H1 (cell line): Measurements from ENCODE around the gene CHCHD6. TPM values are rescaled to one million over a fixed set of nuclear protein-coding genes. Genes with fewer than 3 reads are reported as not detected.

Experiments
- CTCF ChIA-PET: fragments of 300-600 bp; sonication (Branson Sonifier 250); formaldehyde crosslinking; loops from one replicate; lab custom pipeline; 2021; ENCODE audit not compliant: partially characterized antibody; lab: Charles Lee
- POLR2A ChIA-PET: fragments of 300-600 bp; sonication (Branson Sonifier 250); formaldehyde crosslinking; loops from one replicate; lab custom pipeline; 2021; ENCODE audit warnings: inconsistent platforms; ENCODE audit not compliant: partially characterized antibody; lab: Charles Lee
- DNase-seq, 2 experiments: peaks; one replicate each; pipeline versions ENCODE4 v3.0.0 to v3.0.0-alpha.2; 2010 to 2022; ENCODE audit warnings: low spot score in 2 of 2, low read depth in 1 of 2, mixed read lengths in 1 of 2
- FAIRE-seq: peaks from 2 replicates; lab custom pipeline; 2011; peaks lifted over from hg19 to GRCh38; lab: Jason Lieb, UNC
- H2AFZ ChIP-seq: 2 replicates; pipeline ENCODE4 v1.8.1; 2012; ENCODE audit warnings: low read length, inconsistent platforms
- H2AK5ac ChIP-seq: 2 replicates; pipeline ENCODE4 v1.6.1; 2013; ENCODE audit warnings: low read depth, low read length
- H2BK120ac ChIP-seq: replicated peaks from 2 replicates; pipeline ENCODE3; 2013; ENCODE audit warnings: low read depth, low read length, inconsistent platforms
- H2BK12ac ChIP-seq: 2 replicates; pipeline ENCODE4 v1.6.1; 2013; ENCODE audit warnings: low read depth, low read length
- H2BK15ac ChIP-seq: 2 replicates; pipeline ENCODE4 v1.6.1; 2013; ENCODE audit warnings: low read length
- H2BK20ac ChIP-seq: 2 replicates; pipeline ENCODE4 v1.6.1; 2013; ENCODE audit warnings: low read length
- H2BK5ac ChIP-seq: 2 replicates; pipeline ENCODE4 v1.6.1; 2013; ENCODE audit warnings: low read depth, low read length
- H3K14ac ChIP-seq: 2 replicates; pipeline ENCODE4 v1.6.1; 2013; ENCODE audit warnings: inconsistent platforms; ENCODE audit not compliant: insufficient read length
- H3K18ac ChIP-seq: 2 replicates; pipeline ENCODE4 v1.6.1; 2013; ENCODE audit warnings: low read length; ENCODE audit errors: extremely low read depth
- H3K23ac ChIP-seq: 2 replicates; pipeline ENCODE4 v1.6.1; 2013; ENCODE audit warnings: inconsistent platforms; ENCODE audit not compliant: insufficient read length
- H3K23me2 ChIP-seq: 2 replicates; pipeline ENCODE4 v1.6.1; 2013; ENCODE audit warnings: low read depth, low read length
- H3K27ac ChIP-seq: 2 replicates; pipeline ENCODE4 v1.6.1; 2011; ENCODE audit warnings: low read depth, low read length, inconsistent platforms
- H3K27me3 ChIP-seq, 4 experiments: replicated peaks in 1 of 4; 1 replicate in 1 of 4; 2 replicates in 3 of 4; pipeline versions ENCODE4 v1.6.1 to v1.8.1; 2011 to 2013; ENCODE audit warnings: low read length in 3 of 4, mild to moderate bottlenecking in 3 of 4, inconsistent platforms in 2 of 4, mixed read lengths in 2 of 4, moderate library complexity in 1 of 4; ENCODE audit not compliant: control insufficient read depth in 3 of 4, insufficient read depth in 3 of 4; ENCODE audit errors: extremely low read depth in 1 of 4
- H3K36me3 ChIP-seq, 4 experiments: 2 replicates each; pipeline versions ENCODE4 v1.6.1 to v1.8.1; 2011 to 2013; ENCODE audit warnings: mild to moderate bottlenecking in 4 of 4, low read length in 3 of 4, moderate library complexity in 2 of 4, control low read depth in 1 of 4, inconsistent platforms in 1 of 4; ENCODE audit not compliant: insufficient read depth in 4 of 4, control insufficient read depth in 2 of 4
- H3K4ac ChIP-seq: replicated peaks from 2 replicates; pipeline ENCODE3; 2013; ENCODE audit warnings: low read length, low read depth, mixed read lengths, inconsistent platforms; ENCODE audit not compliant: insufficient read length
- H3K4me1 ChIP-seq, 4 experiments: replicated peaks in 1 of 4; 1 replicate in 1 of 4; 2 replicates in 3 of 4; pipeline versions ENCODE4 v1.6.1 to v1.8.1; 2011 to 2013; ENCODE audit warnings: low read length in 3 of 4, inconsistent platforms in 2 of 4, mixed read lengths in 1 of 4; ENCODE audit not compliant: insufficient read depth in 4 of 4, control insufficient read depth in 3 of 4
- H3K4me2 ChIP-seq, 2 experiments: 2 replicates each; pipeline versions ENCODE4 v1.6.1 to v1.8.1; 2011 to 2013; ENCODE audit warnings: low read depth in 2 of 2, low read length in 2 of 2, control low read depth in 1 of 2, inconsistent platforms in 1 of 2, mild to moderate bottlenecking in 1 of 2; ENCODE audit not compliant: insufficient read depth in 1 of 2
- H3K4me3 ChIP-seq, 4 experiments: fragments of 200-600, 300-600 bp in 1 of 4; sonication (generic), shearing (Covaris generic), sonication (Bioruptor Twin) in 1 of 4; 2 replicates each; pipeline versions ENCODE4 v1.5.1 to v1.8.1; 2011 to 2016; ENCODE audit warnings: low read length in 4 of 4, low read depth in 3 of 4, control low read depth in 2 of 4, inconsistent platforms in 2 of 4, mild to moderate bottlenecking in 2 of 4, mixed read lengths in 1 of 4, moderate library complexity in 1 of 4; ENCODE audit not compliant: insufficient read depth in 2 of 4; ENCODE audit errors: extremely low read depth in 1 of 4
- H3K56ac ChIP-seq: replicated peaks from 2 replicates; pipeline ENCODE3; 2013; ENCODE audit warnings: low read depth, mild to moderate bottlenecking, mixed read lengths, low read length, inconsistent platforms; ENCODE audit not compliant: insufficient read length
- H3K79me1 ChIP-seq: 2 replicates; pipeline ENCODE4 v1.6.1; 2013; ENCODE audit warnings: low read depth, low read length, control low read depth
- H3K79me2 ChIP-seq, 2 experiments: 2 replicates each; pipeline versions ENCODE4 v1.6.1 to v1.8.1; 2012 to 2013; ENCODE audit warnings: low read length in 2 of 2, mild to moderate bottlenecking in 2 of 2, inconsistent platforms in 1 of 2; ENCODE audit not compliant: insufficient read depth in 2 of 2, control insufficient read depth in 1 of 2
- H3K9ac ChIP-seq, 4 experiments: replicated peaks in 1 of 4; 1 replicate in 1 of 4; 2 replicates in 3 of 4; pipeline versions ENCODE4 v1.6.1 to v1.8.1; 2011 to 2013; ENCODE audit warnings: low read depth in 3 of 4, low read length in 3 of 4, control low read depth in 2 of 4, mild to moderate bottlenecking in 2 of 4, moderate library complexity in 2 of 4, inconsistent platforms in 1 of 4; ENCODE audit errors: extremely low read depth in 1 of 4
- H3K9me3 ChIP-seq, 2 experiments: 2 replicates each; pipeline versions ENCODE4 v1.6.1 to v1.8.1; 2012 to 2013; ENCODE audit warnings: mild to moderate bottlenecking in 2 of 2, moderate library complexity in 2 of 2, control low read depth in 1 of 2, inconsistent platforms in 1 of 2, low read depth in 1 of 2, low read length in 1 of 2, mixed read lengths in 1 of 2; ENCODE audit not compliant: insufficient read depth in 2 of 2
- H4K20me1 ChIP-seq, 2 experiments: replicated peaks in 1 of 2; 2 replicates each; pipeline versions ENCODE3 to v1.8.1; 2011 to 2013; ENCODE audit warnings: inconsistent platforms in 2 of 2, low read length in 2 of 2, mild to moderate bottlenecking in 1 of 2; ENCODE audit not compliant: insufficient read depth in 2 of 2, control insufficient read depth in 1 of 2
- H4K5ac ChIP-seq: 2 replicates; pipeline ENCODE4 v1.6.1; 2013; ENCODE audit warnings: low read length, low read depth, mixed read lengths, inconsistent platforms; ENCODE audit not compliant: insufficient read length
- H4K8ac ChIP-seq: 2 replicates; pipeline ENCODE4 v1.8.0; 2013; ENCODE audit warnings: mild to moderate bottlenecking, moderate library complexity, low read length, inconsistent platforms; ENCODE audit not compliant: insufficient read depth; ENCODE audit errors: extremely low read depth
- H4K91ac ChIP-seq: replicated peaks from 2 replicates; pipeline ENCODE3; 2013; ENCODE audit warnings: low read length, mixed read lengths, inconsistent platforms; ENCODE audit not compliant: insufficient read length
- NRF1 ChIP-seq: IDR thresholded peaks from 2 replicates; pipeline ENCODE4 v1.6.1; 2011; ENCODE audit warnings: mild to moderate bottlenecking, low read depth, low read length, improper control_type of control experiment
- POU5F1 ChIP-seq: IDR thresholded peaks from 2 replicates; pipeline ENCODE4 v1.6.1; 2011; ENCODE audit warnings: low read depth, mild to moderate bottlenecking, low read length, moderate library complexity
- SRF ChIP-seq: IDR thresholded peaks from 2 replicates; pipeline ENCODE4 v1.6.1; 2011; ENCODE audit warnings: mild to moderate bottlenecking, low read depth, low read length, moderate library complexity
- SUZ12 ChIP-seq: fragments of 200-600 bp; sonication (generic); IDR thresholded peaks from 2 replicates; pipeline ENCODE4 v1.6.1; 2012; ENCODE audit warnings: mild to moderate bottlenecking, inconsistent platforms, low read length, moderate library complexity, mixed read lengths
- TAF1 ChIP-seq: IDR thresholded peaks from 2 replicates; pipeline ENCODE4 v1.6.1; 2011; ENCODE audit warnings: mild to moderate bottlenecking, low read depth, low read length
- WGBS, 2 experiments: shearing (Covaris generic) in 1 of 2; methylation state at CpG; one replicate each; pipeline versions ENCODE4 v1.1.6 to v1.1.7; 2013 to 2015; ENCODE audit warnings: low lambda C conversion rate in 2 of 2, mixed read lengths in 2 of 2, inconsistent platforms in 1 of 2, low coverage in 1 of 2, missing lambda C conversion rate in 1 of 2; ENCODE audit not compliant: insufficient replicate concordance in 2 of 2, insufficient coverage in 1 of 2, insufficient read length in 1 of 2; ENCODE audit errors: extremely low coverage in 1 of 2, missing lambda C conversion rate in 1 of 2; 5-methylcytosine and 5-hydroxymethylcytosine counted together
- polyA plus RNA-seq, 7 experiments: library from polyadenylated mRNA; depleted of rRNA in 3 of 7; stranded (reverse) in 5 of 7; unstranded in 2 of 7; fragments of >200 nt in 5 of 7; fragments of 200-250 nt in 2 of 7; gene quantifications; 1 replicate in 5 of 7; 2 replicates in 1 of 7; 4 replicates in 1 of 7; pipeline versions ENCODE4 v1.2.1 to v1.2.3, GENCODE V29; 2011 to 2013; ENCODE audit warnings: missing spikeins in 2 of 7, mixed read lengths in 2 of 7
- total RNA-seq: library from RNA; stranded (reverse); fragmentation: NEBNext Ultra II Directional; extraction: Animal tissue kit (Norgen Biotek cat#: 25700); gene quantifications from 2 replicates; pipeline ENCODE4 v1.2.1, GENCODE V29; 2021

The CHCHD6 gene
- total and polyA plus RNA-seq, 2 of the 8 experiments (the other 6 are each of a cell fraction or from before 2014, with no cell fraction given): 32.4 to 37.6 TPM

- no peak for FAIRE-seq
- Histone ChIP-seq H3K36me3 (no peaks in the 10 kb centered on the region; a peak in 1 of 8 replicates), H2AK5ac (no peak overlapping the region), H3K9me3 (no peaks in the 10 kb centered on the region)
- TF ChIP-seq POU5F1 (no peak), SUZ12 (0 out of 2 replicates have a peak, but pooled peaks have one; percentile 20), TAF1 (no peak), SRF (no peak), NRF1 (no peak)
- TF ChIP-seq, all 59 proteins: peak for 1
- Histone ChIP-seq H3K18ac (peak overlapping the region; percentile 60), H3K4ac (peak overlapping the region; percentile 91), H2BK12ac (peak overlapping the region; percentile 92; the same call in 1 of the 2 replicates), H4K20me1 (peaks cover 8 to 21% of the 10 kb centered on the region in 2 experiments), H3K14ac (no peak overlapping the region), H4K5ac (peak overlapping the region; percentile 23), H2BK120ac (no peak overlapping the region), H3K23ac (no peak overlapping the region), H3K4me3 (peak overlapping the region; percentile 44 to 76 (median 56)), H2BK20ac (no peak overlapping the region), H3K79me1 (peaks cover 18% of the 10 kb centered on the region), H3K9ac (peak overlapping the region in 2 of 4 experiments; percentile 34 to 38; a peak in 4 of 7 replicates), H3K56ac (no peak overlapping the region), H2BK5ac (peak overlapping the region; percentile 82; the same call in 1 of the 2 replicates), H4K91ac (peak overlapping the region; percentile 88), H3K27me3 (peaks cover 0 to 8% (median 3%) of the 10 kb centered on the region in 4 experiments; a peak in 5 of 7 replicates), H3K4me2 (peak overlapping the region; percentile 60 to 89), H3K4me1 (peaks cover 0 to 26% (median 12%) of the 10 kb centered on the region in 4 experiments; a peak in 6 of 7 replicates), H3K27ac (no peak overlapping the region), H2AFZ (peak overlapping the region; percentile 81; the same call in 1 of the 2 replicates), H3K79me2 (peaks cover 8 to 30% of the 10 kb centered on the region in 2 experiments; a peak in 3 of 4 replicates), H3K23me2 (peaks cover 11% of the 10 kb centered on the region), H2BK15ac (peak overlapping the region; percentile 94; the same call in 1 of the 2 replicates), H4K8ac (peak overlapping the region; percentile 89)
- 16% methylated on average over 12 of the region's 12 CpGs; no CpG with 5 or more reads in 1 of the 2 experiments for WGBS, 2 experiments
- DNase-seq: peak in 1 of 2 experiments; percentile 23
- ChIA-PET POLR2A (interaction anchor here (0.8 to 1.2 kb wide), 2 partner anchors 13 to 230 kb away, joined by 4 to 6 read pairs; no protein-coding TSS in a partner anchor), CTCF (interaction anchor here (0.6 to 6.6 kb wide), 15 partner anchors 10 to 470 kb away, joined by 3 to 58 read pairs (median 5); no protein-coding TSS in a partner anchor)
Measured at GRCh38 chr3:126982126-126982470, 278.1 kb downstream of the CHCHD6 start.
